Activated naive CD4-positive, alpha-beta T cell treated with anti-CD3 and anti-CD28 coated beads, Interleukin-2, amount 50 U/mL, for 24 hours (primary cell): ENCODE measurements around the gene GALT.

ENCODE experiments used
- H3K27ac Mint-ChIP-seq: one replicate; pipeline ENCODE4 v1.8.0; 2021; ENCODE audit warnings: mild to moderate bottlenecking, mixed read lengths
- H3K27me3 Mint-ChIP-seq: one replicate; pipeline ENCODE4 v1.8.0; 2021; ENCODE audit warnings: mixed read lengths
- H3K36me3 Mint-ChIP-seq: one replicate; pipeline ENCODE4 v1.8.0; 2021; ENCODE audit warnings: mixed read lengths
- H3K4me1 Mint-ChIP-seq: one replicate; pipeline ENCODE4 v1.8.0; 2021; ENCODE audit warnings: mixed read lengths
- H3K4me3 Mint-ChIP-seq: one replicate; pipeline ENCODE4 v1.8.0; 2021; ENCODE audit warnings: mild to moderate bottlenecking, mixed read lengths
- H3K9me3 Mint-ChIP-seq: one replicate; pipeline ENCODE4 v1.8.0; 2021; ENCODE audit warnings: mixed read lengths

GALT gene

GRCh38 chr9:34654323-34655051, 8.0 kb downstream of the GALT start:
- Mint-ChIP-seq H3K9me3 (no peaks in the 10 kb centered on the region), H3K36me3 (peaks cover 3% of the 10 kb centered on the region), H3K4me1 (peaks cover 29% of the 10 kb centered on the region), H3K4me3 (no peak overlapping the region), H3K27ac (peak overlapping the region; percentile 90), H3K27me3 (no peaks in the 10 kb centered on the region)

- Mint-ChIP-seq H3K4me1 (peaks cover 28% of the 10 kb centered on the region), H3K27me3 (no peaks in the 10 kb centered on the region), H3K36me3 (peaks cover 3% of the 10 kb centered on the region), H3K27ac (no peak overlapping the region), H3K4me3 (no peak overlapping the region), H3K9me3 (no peaks in the 10 kb centered on the region)
Observed at GRCh38 chr9:34655394-34655793, 8.9 kb downstream of the GALT start.

- H3K36me3 Mint-ChIP-seq: peaks cover 5% of the 10 kb centered on the region
- no peak overlapping the region for H3K27ac Mint-ChIP-seq
- H3K4me1 Mint-ChIP-seq: peaks cover 41% of the 10 kb centered on the region
- no peak overlapping the region for H3K4me3 Mint-ChIP-seq
- H3K27me3 Mint-ChIP-seq: no peaks in the 10 kb centered on the region
- H3K9me3 Mint-ChIP-seq: no peaks in the 10 kb centered on the region
Observed at GRCh38 chr9:34656992-34657391, 10.5 kb downstream of the GALT start.

- Mint-ChIP-seq H3K4me3 (no peak overlapping the region), H3K4me1 (peaks cover 41% of the 10 kb centered on the region), H3K27ac (no peak overlapping the region), H3K9me3 (no peaks in the 10 kb centered on the region), H3K36me3 (peaks cover 2% of the 10 kb centered on the region), H3K27me3 (no peaks in the 10 kb centered on the region)
Observed at GRCh38 chr9:34658461-34658860, 12.0 kb downstream of the GALT start.

- Mint-ChIP-seq H3K9me3 (no peaks in the 10 kb centered on the region), H3K36me3 (peaks cover 2% of the 10 kb centered on the region), H3K4me3 (no peak overlapping the region), H3K27ac (no peak overlapping the region), H3K27me3 (no peaks in the 10 kb centered on the region), H3K4me1 (peaks cover 48% of the 10 kb centered on the region)
Observed at GRCh38 chr9:34659592-34660253, 13.2 kb downstream of the GALT start.

- Mint-ChIP-seq H3K36me3 (peaks cover 2% of the 10 kb centered on the region), H3K4me3 (peak within 1 kb of the TSS; percentile 26), H3K4me1 (peaks cover 50% of the 10 kb centered on the region), H3K27ac (peak within 1 kb of the TSS; percentile 84), H3K9me3 (no peaks in the 10 kb centered on the region), H3K27me3 (no peaks in the 10 kb centered on the region)
Observed at GRCh38 chr9:34662526-34663302, 16.2 kb downstream of the GALT start, which contains the start of gene CCL27. TSS of gene CCL27 (minus strand) at chr9:34662657. CDS start at chr9:34662633, 24 bp downstream.

GRCh38 chr9:34663303-34663605, 16.8 kb downstream of the GALT start:
- Mint-ChIP-seq H3K9me3 (no peaks in the 10 kb centered on the region), H3K4me3 (peak overlapping the region; percentile 26)

GRCh38 chr9:34664281-34665066, 18.0 kb downstream of the GALT start:
- Mint-ChIP-seq H3K4me3 (peak overlapping the region; percentile 87), H3K27ac (peak overlapping the region; percentile 84), H3K4me1 (peaks cover 50% of the 10 kb centered on the region), H3K36me3 (peaks cover 8% of the 10 kb centered on the region), H3K27me3 (no peaks in the 10 kb centered on the region), H3K9me3 (peaks cover 6% of the 10 kb centered on the region)

More at GRCh38 chr9:34663303-34663605, 16.8 kb downstream of the GALT start:
- Mint-ChIP-seq H3K4me1 (peaks cover 50% of the 10 kb centered on the region), H3K27ac (peak overlapping the region; percentile 84), H3K27me3 (no peaks in the 10 kb centered on the region), H3K36me3 (peaks cover 2% of the 10 kb centered on the region)

GRCh38 chr9:34665067-34665380, 18.5 kb downstream of the GALT start:
- Mint-ChIP-seq H3K36me3 (peaks cover 11% of the 10 kb centered on the region), H3K27me3 (no peaks in the 10 kb centered on the region), H3K9me3 (peaks cover 9% of the 10 kb centered on the region), H3K4me3 (peak overlapping the region; percentile 87), H3K4me1 (peaks cover 50% of the 10 kb centered on the region), H3K27ac (no peak overlapping the region)

GRCh38 chr9:34665381-34666250, 19.1 kb downstream of the GALT start:
- peak overlapping the region; percentile 87 for H3K4me3 Mint-ChIP-seq
- H3K36me3 Mint-ChIP-seq: peaks cover 12% of the 10 kb centered on the region
- no peaks in the 10 kb centered on the region for H3K27me3 Mint-ChIP-seq
- peak overlapping the region; percentile 27 for H3K27ac Mint-ChIP-seq
- peaks cover 48% of the 10 kb centered on the region for H3K4me1 Mint-ChIP-seq
- H3K9me3 Mint-ChIP-seq: peaks cover 9% of the 10 kb centered on the region

- Mint-ChIP-seq H3K36me3 (peaks cover 12% of the 10 kb centered on the region), H3K4me1 (peaks cover 11% of the 10 kb centered on the region), H3K9me3 (peaks cover 9% of the 10 kb centered on the region), H3K27me3 (no peaks in the 10 kb centered on the region), H3K27ac (no peak overlapping the region), H3K4me3 (no peak overlapping the region)
Observed at GRCh38 chr9:34669809-34670562, 23.5 kb downstream of the GALT start.

- Mint-ChIP-seq H3K27ac (no peak overlapping the region), H3K4me3 (no peak overlapping the region), H3K4me1 (peaks cover 11% of the 10 kb centered on the region), H3K9me3 (peaks cover 9% of the 10 kb centered on the region), H3K36me3 (peaks cover 12% of the 10 kb centered on the region), H3K27me3 (no peaks in the 10 kb centered on the region)
Observed at GRCh38 chr9:34671307-34671706, 24.8 kb downstream of the GALT start.

GRCh38 chr9:34674440-34674839, 28.0 kb downstream of the GALT start:
- peaks cover 3% of the 10 kb centered on the region for H3K9me3 Mint-ChIP-seq
- peaks cover 4% of the 10 kb centered on the region for H3K4me1 Mint-ChIP-seq
- no peak overlapping the region for H3K4me3 Mint-ChIP-seq
- no peaks in the 10 kb centered on the region for H3K27me3 Mint-ChIP-seq
- H3K36me3 Mint-ChIP-seq: peaks cover 6% of the 10 kb centered on the region
- H3K27ac Mint-ChIP-seq: no peak overlapping the region

GRCh38 chr9:34675048-34675714, 28.7 kb downstream of the GALT start:
- Mint-ChIP-seq H3K36me3 (peaks cover 3% of the 10 kb centered on the region), H3K4me1 (peaks cover 4% of the 10 kb centered on the region), H3K27ac (no peak overlapping the region), H3K4me3 (no peak overlapping the region), H3K27me3 (no peaks in the 10 kb centered on the region), H3K9me3 (no peaks in the 10 kb centered on the region)
